ENCODE measurements around the gene CLDND2.
A peak's percentile ranks its signal among the peaks of the same experiment; 100 is the strongest.

Gene CLDND2

DNA sequence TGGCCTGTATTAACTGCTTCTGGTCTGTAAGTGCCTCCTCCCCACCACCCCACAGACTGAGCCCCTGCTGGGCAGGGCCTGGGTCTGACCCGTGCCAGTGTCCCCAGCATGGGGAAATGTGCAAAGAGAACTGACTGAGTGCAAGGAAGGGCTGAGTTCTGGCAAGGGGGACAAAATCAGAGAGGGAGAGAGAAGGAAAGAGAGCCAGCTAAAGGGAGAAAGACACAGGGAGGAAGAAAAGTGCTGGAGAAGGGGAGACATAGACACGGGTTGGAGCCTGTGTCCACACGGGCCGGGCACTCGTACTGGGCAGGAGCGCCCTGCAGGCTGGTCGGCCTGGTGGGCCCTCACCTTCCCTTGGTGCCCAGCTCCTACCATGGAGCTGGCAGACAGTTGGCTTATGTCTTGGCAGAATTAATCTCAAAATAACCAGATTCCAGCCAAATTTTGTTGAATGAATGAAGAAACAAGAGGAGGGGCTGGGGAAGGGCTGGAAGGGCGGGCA, 2.4 kb upstream of the CLDND2 start:
- no peak for TF ChIP-seq CTCF (IDR thresholded peaks at IDR 0.05; ENCODE audit: insufficient read depth, low read depth, low read length, missing control alignments)
- no peak for DNase-seq (ENCODE audit: low read depth)
- no peak overlapping the region for H3K4me3 ChIP-seq (ENCODE audit: low read depth, low read length)

- no peak for TF ChIP-seq CTCF (IDR thresholded peaks at IDR 0.05; ENCODE audit: insufficient read depth, low read depth, low read length, missing control alignments)
- DNase-seq (ENCODE audit: low read depth): no peak
- no peak overlapping the region for H3K4me3 ChIP-seq (ENCODE audit: low read depth, low read length)
These were observed 1.4 kb upstream of the CLDND2 start for GRCh38 chr19:51370230-51370629.

- H3K4me3 ChIP-seq (ENCODE audit: low read depth, low read length): peak overlapping the region; percentile 93
- no peak for TF ChIP-seq CTCF (IDR thresholded peaks at IDR 0.05; ENCODE audit: insufficient read depth, low read depth, low read length, missing control alignments)
- DNase-seq (ENCODE audit: low read depth): peak; percentile 100
These were observed 1.0 kb downstream of the CLDND2 start for GRCh38 chr19:51367565-51368365.

GRCh38 chr19:51367255-51367564, 1.6 kb downstream of the CLDND2 start:
- TF ChIP-seq CTCF (IDR thresholded peaks at IDR 0.05; ENCODE audit: insufficient read depth, low read depth, low read length, missing control alignments): no peak
- no peak for DNase-seq (ENCODE audit: low read depth)
- peak overlapping the region; percentile 93 for H3K4me3 ChIP-seq (ENCODE audit: low read depth, low read length)

DNA sequence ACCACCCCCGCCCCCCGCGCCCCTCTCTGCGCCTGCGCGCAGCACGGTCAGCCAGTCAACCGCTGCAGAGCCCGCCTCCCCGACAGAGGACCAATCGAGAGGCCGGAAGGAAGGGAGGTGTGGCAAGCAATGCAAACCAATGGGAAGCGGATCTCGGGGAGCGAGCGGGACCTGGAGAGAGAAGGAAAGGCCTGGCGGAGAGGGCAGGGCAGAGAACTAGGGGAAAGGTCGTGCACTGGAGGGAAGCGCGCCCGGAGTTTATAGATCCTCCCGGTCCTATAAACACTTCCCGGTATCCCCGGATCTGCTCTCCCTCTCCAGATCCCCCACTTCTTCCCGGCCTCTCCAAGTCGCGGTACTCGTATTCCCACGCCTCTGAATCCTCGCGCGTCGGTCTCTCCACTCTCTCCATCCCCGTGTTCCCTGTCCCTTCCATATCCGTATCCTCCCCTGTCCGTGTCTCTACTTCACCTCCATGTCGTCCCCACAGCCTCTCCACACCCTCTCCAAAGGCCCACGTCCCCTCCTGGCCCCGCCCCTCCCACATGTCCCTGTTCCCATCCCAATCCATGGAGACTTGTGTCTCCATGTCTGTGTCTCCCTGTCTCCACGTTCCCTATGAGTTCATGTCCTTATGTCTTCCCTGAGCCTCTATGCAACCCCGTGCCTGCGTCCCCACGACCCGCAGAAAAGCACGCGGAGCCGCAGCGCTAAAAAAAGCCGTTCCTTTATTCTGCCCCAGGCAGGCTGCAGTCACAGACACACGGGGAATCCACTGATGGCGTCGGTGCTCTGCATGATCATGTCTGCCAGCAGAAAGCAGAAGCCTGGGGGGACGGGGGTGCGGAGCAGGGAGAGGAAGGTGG, 2.2 kb downstream of the CLDND2 start:
- peak; percentile 98 for DNase-seq (ENCODE audit: low read depth)
- TF ChIP-seq CTCF (IDR thresholded peaks at IDR 0.05; ENCODE audit: insufficient read depth, low read depth, low read length, missing control alignments): no peak
- H3K4me3 ChIP-seq (ENCODE audit: low read depth, low read length): peak overlapping the region; percentile 93

GRCh38 chr19:51365965-51366388, 2.8 kb downstream of the CLDND2 start, which contains the start of gene ETFB:
Gene ETFB, minus strand, starts transcription at chr19:51366388. Its CDS starts 62 bp downstream, at chr19:51366326.
- no peak for DNase-seq (ENCODE audit: low read depth)
- H3K4me3 ChIP-seq (ENCODE audit: low read depth, low read length): peak within 1 kb of the TSS; percentile 93
- TF ChIP-seq CTCF (IDR thresholded peaks at IDR 0.05; ENCODE audit: insufficient read depth, low read depth, low read length, missing control alignments): no peak
